MM.1S (cell line): Measurements from ENCODE around the gene PTPRN2.
"Not testable (repeated sequence)": the region's sequence is repeated elsewhere in the genome, so short reads cannot be mapped to it uniquely, and the experiment has no call there.

ENCODE experiments used
- DNase-seq: peaks from one replicate; pipeline ENCODE4 v3.0.0-alpha.2; 2015
- H2AFZ ChIP-seq: fragments of 300-600 bp; sonication (generic); 2 replicates; pipeline ENCODE4 v1.6.0; 2016; ENCODE audit warnings: antibody characterized with exemption, low read length
- H3F3A ChIP-seq: fragments of 300-600 bp; sonication (generic); 2 replicates; pipeline ENCODE4 v1.6.1; 2016; ENCODE audit warnings: mild to moderate bottlenecking, antibody characterized with exemption, low read length, moderate library complexity, mixed read lengths; ENCODE audit not compliant: insufficient read depth
- H3K27ac ChIP-seq: fragments of 300-600 bp; sonication (generic); 2 replicates; pipeline ENCODE4 v1.5.1; 2016; ENCODE audit warnings: mild to moderate bottlenecking, low read length
- H3K27me3 ChIP-seq: fragments of 300-600 bp; sonication (generic); replicated peaks from 2 replicates; pipeline ENCODE4 v1.6.0; 2016; ENCODE audit warnings: low read length; ENCODE audit not compliant: insufficient read depth
- H3K36me3 ChIP-seq: fragments of 300-600 bp; sonication (generic); replicated peaks from 2 replicates; pipeline ENCODE4 v1.6.1; 2016; ENCODE audit warnings: mild to moderate bottlenecking, low read length, mixed read lengths; ENCODE audit not compliant: insufficient read depth
- H3K4me1 ChIP-seq: fragments of 300-600 bp; sonication (generic); 2 replicates; pipeline ENCODE4 v1.6.1; 2016; ENCODE audit warnings: low read length, mixed read lengths
- H3K4me2 ChIP-seq: fragments of 300-600 bp; sonication (generic); 2 replicates; pipeline ENCODE4 v1.6.0; 2016; ENCODE audit warnings: low read depth, low read length
- H3K4me3 ChIP-seq: fragments of 300-600 bp; sonication (generic); 2 replicates; pipeline ENCODE4 v1.5.1; 2016; ENCODE audit warnings: low read length, mixed read lengths
- H3K79me2 ChIP-seq: fragments of 300-600 bp; sonication (generic); 2 replicates; pipeline ENCODE4 v1.6.1; 2016; ENCODE audit warnings: mixed run types, low read length, mixed read lengths
- H3K9ac ChIP-seq: fragments of 300-600 bp; sonication (generic); 2 replicates; pipeline ENCODE4 v1.6.1; 2016; ENCODE audit warnings: low read length, mixed read lengths
- H3K9me2 ChIP-seq: fragments of 300-600 bp; sonication (generic); replicated peaks from 2 replicates; pipeline ENCODE4 v1.6.1; 2016; ENCODE audit warnings: mild to moderate bottlenecking, low read length, mixed read lengths; ENCODE audit not compliant: insufficient read depth
- H3K9me3 ChIP-seq: fragments of 300-600 bp; sonication (generic); replicated peaks from 2 replicates; pipeline ENCODE4 v1.6.1; 2016; ENCODE audit warnings: mild to moderate bottlenecking, low read length, mixed read lengths; ENCODE audit not compliant: insufficient read depth
- H4K20me1 ChIP-seq: fragments of 300-600 bp; sonication (generic); 2 replicates; pipeline ENCODE4 v1.6.1; 2016; ENCODE audit warnings: mild to moderate bottlenecking, low read length, moderate library complexity, mixed read lengths; ENCODE audit not compliant: insufficient read depth
- CTCF ChIP-seq: fragments of 300-600 bp; sonication (generic); IDR thresholded peaks from 2 replicates; pipeline ENCODE4 v1.5.1; 2016; ENCODE audit warnings: antibody characterized with exemption, low read length, mixed read lengths
- EZH2 ChIP-seq: fragments of 300-600 bp; sonication (generic); optimal IDR thresholded peaks from 2 replicates; pipeline ENCODE3; 2017; ENCODE audit warnings: low read depth, mild to moderate bottlenecking, antibody characterized with exemption, low read length, mixed read lengths
- EZH2phosphoT487 ChIP-seq: fragments of 300-600 bp; sonication (generic); IDR thresholded peaks from 2 replicates; pipeline ENCODE4 v1.6.1; 2018; ENCODE audit warnings: antibody characterized with exemption, low read length

The PTPRN2 gene

GRCh38 chr7:158381956-158382355 is 205.7 kb downstream of the PTPRN2 start:
- Histone ChIP-seq H3K9me3 (no peaks in the 10 kb centered on the region), H3K36me3 (no peaks in the 10 kb centered on the region), H3K9ac (no peak overlapping the region), H2AFZ (no peak overlapping the region), H3K79me2 (no peaks in the 10 kb centered on the region), H3K4me1 (no peaks in the 10 kb centered on the region), H3K27ac (no peak overlapping the region), H3K4me3 (no peak overlapping the region), H3K27me3 (peaks cover 32% of the 10 kb centered on the region), H3F3A (no peaks in the 10 kb centered on the region), H3K9me2 (no peaks in the 10 kb centered on the region), H4K20me1 (no peaks in the 10 kb centered on the region), H3K4me2 (no peak overlapping the region)
- TF ChIP-seq CTCF (no peak), EZH2 (no peak)
- DNase-seq, result no peak

- Histone ChIP-seq H3K27me3 (peaks cover 30% of the 10 kb centered on the region), H3K9ac (no peak overlapping the region), H3K27ac (no peak overlapping the region), H3F3A (no peaks in the 10 kb centered on the region), H3K9me2 (no peaks in the 10 kb centered on the region), H3K36me3 (no peaks in the 10 kb centered on the region), H2AFZ (no peak overlapping the region), H3K4me3 (no peak overlapping the region), H4K20me1 (no peaks in the 10 kb centered on the region), H3K9me3 (no peaks in the 10 kb centered on the region), H3K4me2 (no peak overlapping the region), H3K79me2 (no peaks in the 10 kb centered on the region), H3K4me1 (no peaks in the 10 kb centered on the region)
- TF ChIP-seq CTCF, result no peak
- no peak for TF ChIP-seq EZH2phosphoT487
- no peak for TF ChIP-seq EZH2
- no peak for DNase-seq
Observed at GRCh38 chr7:158378978-158379377, 208.6 kb downstream of the PTPRN2 start.

GRCh38 chr7:158377800-158378623 is 209.6 kb downstream of the PTPRN2 start:
- no peak overlapping the region for H3K9ac ChIP-seq
- no peak overlapping the region for H3K4me3 ChIP-seq
- H3K36me3 ChIP-seq, result no peaks in the 10 kb centered on the region
- peaks cover 30% of the 10 kb centered on the region for H3K27me3 ChIP-seq
- no peak overlapping the region for H2AFZ ChIP-seq
- no peak for DNase-seq
- H3F3A ChIP-seq, result no peaks in the 10 kb centered on the region
- no peaks in the 10 kb centered on the region for H3K9me2 ChIP-seq
- no peak for TF ChIP-seq CTCF
- no peak overlapping the region for H3K27ac ChIP-seq
- H3K79me2 ChIP-seq, result no peaks in the 10 kb centered on the region
- H3K4me1 ChIP-seq, result no peaks in the 10 kb centered on the region
- H3K9me3 ChIP-seq, result no peaks in the 10 kb centered on the region
- no peak overlapping the region for H3K4me2 ChIP-seq
- H4K20me1 ChIP-seq, result no peaks in the 10 kb centered on the region

GRCh38 chr7:158376839-158377186 is 210.8 kb downstream of the PTPRN2 start:
- not testable (repeated sequence) for H3F3A ChIP-seq, DNase-seq, H3K27ac ChIP-seq, H3K4me1 ChIP-seq, H3K9me3 ChIP-seq, H3K9me2 ChIP-seq, H4K20me1 ChIP-seq, H3K9ac ChIP-seq, H3K79me2 ChIP-seq, H2AFZ ChIP-seq, H3K4me3 ChIP-seq, H3K36me3 ChIP-seq, H3K4me2 ChIP-seq
- H3K27me3 ChIP-seq, result peaks cover 36% of the 10 kb centered on the region

- H3K4me3 ChIP-seq, H3K9ac ChIP-seq, H3K9me2 ChIP-seq, H3K36me3 ChIP-seq, H3K4me2 ChIP-seq, DNase-seq, H3K79me2 ChIP-seq, H3F3A ChIP-seq, H4K20me1 ChIP-seq, H3K27ac ChIP-seq, H2AFZ ChIP-seq, H3K4me1 ChIP-seq, H3K9me3 ChIP-seq: not testable (repeated sequence)
- peaks cover 42% of the 10 kb centered on the region for H3K27me3 ChIP-seq
Observed at GRCh38 chr7:158376146-158376838, 211.3 kb downstream of the PTPRN2 start.
